Small intestine (tissue), 7 donors: Measurements from ENCODE around the gene POMT2. TPM values are rescaled to one million over a fixed set of nuclear protein-coding genes. Genes with fewer than 3 reads are reported as not detected.

ENCODE experiments used
- DNase-seq, 2 donors: peaks; one replicate each; pipeline versions ENCODE4 v3.0.0 to v3.0.0-alpha.2; 2013
- FAIRE-seq: peaks from 2 replicates; lab custom pipeline; 2012; peaks lifted over from hg19 to GRCh38; lab: Jason Lieb, UNC
- H3K27ac ChIP-seq, 3 donors: one replicate each; pipeline ENCODE4 v1.5.1; 2013; ENCODE audit warnings: low read length in 2 of 3, mild to moderate bottlenecking in 2 of 3, control low read depth in 1 of 3, inconsistent platforms in 1 of 3, low read depth in 1 of 3, moderate library complexity in 1 of 3
- H3K27me3 ChIP-seq, 3 donors: one replicate each; pipeline ENCODE4 v1.6.1; 2013; ENCODE audit warnings: low read length in 3 of 3, inconsistent platforms in 1 of 3; ENCODE audit not compliant: control insufficient read depth in 3 of 3, insufficient read depth in 3 of 3
- H3K36me3 ChIP-seq, 3 donors: one replicate each; pipeline ENCODE4 v1.6.1; 2013; ENCODE audit warnings: low read length in 3 of 3, inconsistent platforms in 1 of 3, low read depth in 1 of 3, mild to moderate bottlenecking in 1 of 3, moderate library complexity in 1 of 3; ENCODE audit not compliant: control insufficient read depth in 3 of 3, insufficient read depth in 2 of 3
- H3K4me1 ChIP-seq, 3 donors: one replicate each; pipeline ENCODE4 v1.6.1; 2013; ENCODE audit warnings: low read length in 2 of 3, inconsistent platforms in 1 of 3, low read depth in 1 of 3, mild to moderate bottlenecking in 1 of 3, moderate library complexity in 1 of 3; ENCODE audit not compliant: control insufficient read depth in 3 of 3, insufficient read depth in 2 of 3
- H3K4me3 ChIP-seq, 3 donors: one replicate each; pipeline ENCODE4 v1.5.1; 2013; ENCODE audit warnings: low read length in 3 of 3, control low read depth in 1 of 3, inconsistent platforms in 1 of 3, low read depth in 1 of 3, mild to moderate bottlenecking in 1 of 3, moderate library complexity in 1 of 3
- H3K9me3 ChIP-seq, 2 donors: one replicate each; pipeline ENCODE4 v1.6.1; 2013; ENCODE audit warnings: low read depth in 1 of 2, low read length in 1 of 2; ENCODE audit not compliant: control insufficient read depth in 2 of 2, insufficient read depth in 1 of 2
- WGBS, 3 donors: extraction: QIAGEN DNeasy Blood & Tissue Kit; methylation state at CpG; one replicate each; pipeline ENCODE4 v1.1.7; 2013; 5-methylcytosine and 5-hydroxymethylcytosine counted together
- polyA plus RNA-seq, 4 donors: library from polyadenylated mRNA; stranded (reverse) in 3 of 4; unstranded in 1 of 4; fragments of 200-250 nt in 3 of 4; fragments of 120-200 nt in 1 of 4; gene quantifications; one replicate each; pipeline versions ENCODE4 v1.2.1 to v1.2.3, GENCODE V29; 2013
- donor health status: healthy with polysubstance abuse.
- donor health status: control.
- donor health status: control.
- donor health status: Bipolar disorder and iron deficiency.
- donor health status: healthy.

POMT2 gene
- polyA plus RNA-seq, 4 donors: 9.7 to 13.3 (median 10.7) TPM

DNA sequence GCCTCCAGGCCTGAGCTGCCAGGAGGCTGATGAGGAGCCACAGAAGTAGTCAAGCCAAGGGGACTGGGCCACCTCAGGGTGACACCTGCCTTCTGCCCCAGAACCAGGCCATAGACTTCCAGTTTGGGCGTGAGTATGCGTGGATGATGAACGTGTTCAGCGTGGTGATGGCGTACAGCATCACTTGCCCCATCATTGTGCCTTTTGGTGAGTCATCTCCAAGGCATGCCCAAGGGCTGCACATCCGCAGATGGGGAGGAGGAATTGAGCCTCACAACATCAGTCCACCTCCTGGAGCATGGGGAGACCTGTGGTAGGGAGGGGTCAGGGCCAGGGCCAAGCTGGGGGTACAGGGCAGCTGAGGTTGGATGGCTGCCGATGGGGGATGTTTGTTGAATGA lies 72.0 kb downstream of the POMT2 start:
- 84 to 91% (median 90%) methylated on average over 7 of the region's 7 CpGs for WGBS, 3 donors
- H3K27me3 ChIP-seq: no peaks in the 10 kb centered on the region
- H3K4me1 ChIP-seq: no peaks in the 10 kb centered on the region
- H3K36me3 ChIP-seq: peaks cover 0 to 11% (median 0%) of the 10 kb centered on the region in 3 donors
- DNase-seq: no peak
- H3K9me3 ChIP-seq: no peaks in the 10 kb centered on the region
- no peak overlapping the region for H3K4me3 ChIP-seq
- FAIRE-seq: no peak
- H3K27ac ChIP-seq: no peak overlapping the region

- Histone ChIP-seq H3K27ac (no peak overlapping the region), H3K9me3 (no peaks in the 10 kb centered on the region), H3K4me1 (no peaks in the 10 kb centered on the region), H3K27me3 (no peaks in the 10 kb centered on the region), H3K4me3 (no peak overlapping the region), H3K36me3 (peaks cover 0 to 17% (median 0%) of the 10 kb centered on the region in 3 donors)
- DNase-seq (no peak), FAIRE-seq (no peak)
- WGBS, 3 donors: 75 to 87% (median 87%) methylated on average over 1 of the region's 1 CpG
These were observed 73.9 kb downstream of the POMT2 start for GRCh38 chr14:77246784-77247183.

DNA sequence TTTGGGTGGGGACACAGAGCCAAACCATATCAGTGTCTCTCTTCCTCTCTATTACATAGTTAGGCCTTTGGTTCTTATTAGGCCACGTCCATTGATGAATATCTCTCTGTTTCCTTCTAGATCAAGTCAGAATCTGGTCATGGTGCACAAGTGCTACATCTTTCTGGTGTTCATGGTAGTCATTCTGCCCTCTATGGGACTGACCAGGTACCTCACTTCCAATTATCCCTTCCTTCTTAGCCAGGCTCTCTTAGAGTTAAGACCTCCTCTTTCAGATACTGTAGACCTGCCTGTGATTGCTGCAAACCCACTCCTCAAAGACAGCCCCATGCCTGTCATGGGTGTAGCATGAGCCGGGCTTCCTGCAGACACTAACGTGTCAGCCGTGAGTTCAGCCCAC lies 74.9 kb downstream of the POMT2 start:
- peaks cover 0 to 17% (median 0%) of the 10 kb centered on the region in 3 donors for H3K36me3 ChIP-seq
- H3K9me3 ChIP-seq: no peaks in the 10 kb centered on the region
- 69 to 79% (median 73%) methylated on average over 4 of the region's 4 CpGs for WGBS, 3 donors
- DNase-seq (no peak), FAIRE-seq (no peak)
- H3K27me3 ChIP-seq: no peaks in the 10 kb centered on the region
- no peak overlapping the region for H3K27ac ChIP-seq
- H3K4me3 ChIP-seq: no peak overlapping the region
- H3K4me1 ChIP-seq: no peaks in the 10 kb centered on the region

GRCh38 chr14:77243853-77244252 lies 76.8 kb downstream of the POMT2 start:
- DNase-seq: no peak
- Histone ChIP-seq H3K27me3 (no peaks in the 10 kb centered on the region), H3K9me3 (no peaks in the 10 kb centered on the region), H3K4me3 (no peak overlapping the region), H3K36me3 (peaks cover 0 to 17% (median 0%) of the 10 kb centered on the region in 3 donors), H3K4me1 (no peaks in the 10 kb centered on the region), H3K27ac (no peak overlapping the region)
- 69 to 88% (median 78%) methylated on average over 4 of the region's 4 CpGs for WGBS, 3 donors
- FAIRE-seq: no peak

DNA sequence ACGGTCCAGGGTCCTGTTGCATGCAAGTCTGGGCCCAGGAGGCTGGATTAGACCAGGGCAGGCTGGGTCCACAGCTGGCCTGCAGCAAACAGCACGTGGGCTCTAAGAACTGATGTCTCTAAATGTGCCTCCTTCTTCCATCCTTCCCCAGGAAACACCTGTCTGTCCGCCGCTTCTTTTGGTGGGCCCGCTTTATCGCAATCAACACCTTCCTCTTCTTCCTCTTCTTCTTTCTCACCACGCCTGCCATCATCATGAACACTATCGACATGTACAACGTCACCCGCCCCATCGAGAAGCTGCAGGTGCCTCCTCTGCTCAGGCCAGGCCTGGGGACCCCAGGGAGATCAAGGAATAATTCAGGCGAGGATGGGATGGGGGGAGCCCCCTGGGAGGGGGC lies 77.9 kb downstream of the POMT2 start:
- no peak for FAIRE-seq
- H3K4me3 ChIP-seq: no peak overlapping the region
- H3K4me1 ChIP-seq: no peaks in the 10 kb centered on the region
- DNase-seq: no peak
- H3K9me3 ChIP-seq: no peaks in the 10 kb centered on the region
- no peaks in the 10 kb centered on the region for H3K27me3 ChIP-seq
- peaks cover 0 to 11% (median 0%) of the 10 kb centered on the region in 3 donors for H3K36me3 ChIP-seq
- WGBS, 3 donors: 59 to 78% (median 68%) methylated on average over 12 of the region's 12 CpGs
- no peak overlapping the region for H3K27ac ChIP-seq

GRCh38 chr14:77241955-77242354 lies 78.7 kb downstream of the POMT2 start:
- no peak for FAIRE-seq
- no peak overlapping the region for H3K27ac ChIP-seq
- DNase-seq: no peak
- 43 to 57% (median 45%) methylated on average over 2 of the region's 2 CpGs for WGBS, 3 donors
- H3K4me1 ChIP-seq: no peaks in the 10 kb centered on the region
- peaks cover 0 to 11% (median 0%) of the 10 kb centered on the region in 3 donors for H3K36me3 ChIP-seq
- H3K27me3 ChIP-seq: no peaks in the 10 kb centered on the region
- no peak overlapping the region for H3K4me3 ChIP-seq
- no peaks in the 10 kb centered on the region for H3K9me3 ChIP-seq

GRCh38 chr14:77240336-77240915 lies 80.3 kb downstream of the POMT2 start:
- no peak overlapping the region for H3K27ac ChIP-seq
- WGBS, 3 donors: 73 to 78% (median 75%) methylated on average over 15 of the region's 15 CpGs
- DNase-seq (no peak), FAIRE-seq (no peak)
- no peak overlapping the region for H3K4me3 ChIP-seq
- H3K4me1 ChIP-seq: no peaks in the 10 kb centered on the region
- H3K36me3 ChIP-seq: peaks cover 0 to 11% (median 0%) of the 10 kb centered on the region in 3 donors
- H3K9me3 ChIP-seq: no peaks in the 10 kb centered on the region
- no peaks in the 10 kb centered on the region for H3K27me3 ChIP-seq

DNA sequence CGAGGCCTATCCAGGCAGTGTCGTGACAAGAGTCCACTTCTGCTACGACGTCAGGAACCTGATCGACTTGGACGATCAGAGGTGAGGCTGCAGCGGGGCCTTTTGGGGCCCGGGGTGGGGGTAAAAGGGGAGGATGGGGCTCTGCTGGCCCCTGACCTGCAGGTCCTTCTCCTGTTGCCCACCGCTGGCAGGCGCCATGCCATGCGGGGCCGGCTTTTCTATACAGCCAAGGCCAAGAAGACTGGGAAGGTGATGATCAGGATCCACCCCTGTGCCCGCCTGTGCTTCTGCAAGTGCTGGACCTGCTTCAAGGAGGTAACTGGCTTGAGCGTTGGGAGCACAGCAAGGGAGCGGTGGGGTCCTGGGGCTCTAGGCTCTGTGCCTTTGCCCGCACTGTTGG lies 81.3 kb downstream of the POMT2 start:
- Histone ChIP-seq H3K27ac (no peak overlapping the region), H3K27me3 (no peaks in the 10 kb centered on the region), H3K9me3 (no peaks in the 10 kb centered on the region), H3K4me1 (no peaks in the 10 kb centered on the region), H3K36me3 (peaks cover 0 to 11% (median 0%) of the 10 kb centered on the region in 3 donors), H3K4me3 (no peak overlapping the region)
- no peak for DNase-seq
- whole genome bisulfite sequencing, 3 donors: 78 to 91% (median 82%) methylated on average over 14 to 16 of the region's 16 CpGs
- no peak for FAIRE-seq

- no peak for DNase-seq
- Histone ChIP-seq H3K4me3 (no peak overlapping the region), H3K36me3 (peaks cover 0 to 11% (median 0%) of the 10 kb centered on the region in 3 donors), H3K27ac (no peak overlapping the region), H3K9me3 (no peaks in the 10 kb centered on the region), H3K27me3 (no peaks in the 10 kb centered on the region), H3K4me1 (no peaks in the 10 kb centered on the region)
- FAIRE-seq: no peak
- 21 to 48% (median 30%) methylated on average over 4 of the region's 4 CpGs for WGBS, 3 donors
These were observed 81.7 kb downstream of the POMT2 start for GRCh38 chr14:77238996-77239395.
